Peyer's patch (tissue), 4 donors: Measurements from ENCODE around the gene IQGAP3.

Source experiments
- POLR2A ChIP-seq, 2 donors: fragments of 450-650 bp; IDR thresholded peaks; one replicate each; pipeline ENCODE4 v1.5.1; 2017; ENCODE audit warnings: antibody characterized with exemption in 2 of 2, mild to moderate bottlenecking in 2 of 2, moderate library complexity in 2 of 2
- TF ChIP-seq, protein P1 (sequence below), 6 experiments: fragments of 450-650 bp in 4 of 6; fragments of 200-600 bp in 2 of 6; sonication (generic) in 1 of 6; IDR thresholded peaks; one replicate each; pipeline ENCODE4 v1.5.1; 2017 to 2019; ENCODE audit warnings: antibody characterized with exemption in 6 of 6, mild to moderate bottlenecking in 3 of 6, moderate library complexity in 1 of 6

- TF ChIP-seq, protein P1, sequence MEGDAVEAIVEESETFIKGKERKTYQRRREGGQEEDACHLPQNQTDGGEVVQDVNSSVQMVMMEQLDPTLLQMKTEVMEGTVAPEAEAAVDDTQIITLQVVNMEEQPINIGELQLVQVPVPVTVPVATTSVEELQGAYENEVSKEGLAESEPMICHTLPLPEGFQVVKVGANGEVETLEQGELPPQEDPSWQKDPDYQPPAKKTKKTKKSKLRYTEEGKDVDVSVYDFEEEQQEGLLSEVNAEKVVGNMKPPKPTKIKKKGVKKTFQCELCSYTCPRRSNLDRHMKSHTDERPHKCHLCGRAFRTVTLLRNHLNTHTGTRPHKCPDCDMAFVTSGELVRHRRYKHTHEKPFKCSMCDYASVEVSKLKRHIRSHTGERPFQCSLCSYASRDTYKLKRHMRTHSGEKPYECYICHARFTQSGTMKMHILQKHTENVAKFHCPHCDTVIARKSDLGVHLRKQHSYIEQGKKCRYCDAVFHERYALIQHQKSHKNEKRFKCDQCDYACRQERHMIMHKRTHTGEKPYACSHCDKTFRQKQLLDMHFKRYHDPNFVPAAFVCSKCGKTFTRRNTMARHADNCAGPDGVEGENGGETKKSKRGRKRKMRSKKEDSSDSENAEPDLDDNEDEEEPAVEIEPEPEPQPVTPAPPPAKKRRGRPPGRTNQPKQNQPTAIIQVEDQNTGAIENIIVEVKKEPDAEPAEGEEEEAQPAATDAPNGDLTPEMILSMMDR (IDR thresholded peaks at IDR 0.05), result no peak
- TF ChIP-seq POLR2A (IDR thresholded peaks at IDR 0.05), result no peak
These were observed 56.4 kb downstream of the IQGAP3 start for GRCh38 chr1:156515956-156516355.
